GM18861 (cell line): Measurements from ENCODE around the gene MAP2K7.
"Not testable (repeated sequence)": the region's sequence is repeated elsewhere in the genome, so short reads cannot be mapped to it uniquely, and the experiment has no call there.

Experiments used
- ATAC-seq: cut with Tn5 transposase; IDR thresholded peaks from one replicate; pipeline ENCODE4 v1.9.1; 2021; ENCODE audit not compliant: unreplicated experiment

The MAP2K7 gene

DNA sequence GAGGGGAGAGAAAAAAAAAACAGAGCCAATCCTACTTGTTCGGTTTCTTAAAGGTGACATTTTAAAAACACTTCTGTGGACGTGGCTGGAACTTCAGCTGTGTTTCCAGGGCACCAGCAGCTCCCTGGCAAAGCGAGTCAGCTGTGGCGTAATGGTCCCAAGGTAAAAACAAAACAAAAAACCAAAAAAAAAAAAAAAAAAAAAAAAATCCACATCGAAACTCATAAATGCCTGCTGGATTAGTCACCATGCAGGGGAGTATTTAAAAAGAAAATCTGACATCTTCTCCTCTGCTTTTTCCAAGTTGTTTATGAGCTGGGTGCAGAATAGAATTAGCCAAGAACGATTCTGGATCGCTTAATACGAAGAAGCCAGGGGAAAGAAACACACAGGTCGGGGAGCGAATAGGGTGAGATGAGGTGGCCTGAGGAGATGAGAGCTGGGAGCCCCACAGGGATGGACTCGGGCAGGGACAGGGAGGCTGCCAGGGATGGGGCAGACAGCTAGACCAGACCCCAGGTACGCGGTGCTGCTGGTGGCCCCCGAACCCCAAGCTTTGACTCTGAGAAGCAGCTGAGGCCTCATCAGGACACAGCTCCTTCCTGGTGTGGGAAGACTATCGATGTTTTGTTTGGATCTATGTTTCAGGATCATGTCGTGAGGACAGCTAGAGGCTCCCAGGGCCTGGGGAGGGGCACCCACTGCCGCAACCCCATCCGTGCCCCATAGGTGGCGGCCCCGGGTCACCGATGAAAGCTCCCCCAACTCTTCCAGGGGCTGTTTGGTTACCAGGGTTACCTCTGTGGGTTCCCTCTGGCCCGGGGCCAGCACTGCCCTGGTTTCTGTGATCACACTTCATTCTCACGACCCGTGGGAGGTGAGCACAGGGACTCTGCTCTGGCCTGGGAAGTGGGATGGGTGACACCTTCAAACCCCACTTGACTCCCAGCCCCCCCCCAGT is 25.3 kb downstream of the MAP2K7 start:
- ATAC-seq = no peak

DNA sequence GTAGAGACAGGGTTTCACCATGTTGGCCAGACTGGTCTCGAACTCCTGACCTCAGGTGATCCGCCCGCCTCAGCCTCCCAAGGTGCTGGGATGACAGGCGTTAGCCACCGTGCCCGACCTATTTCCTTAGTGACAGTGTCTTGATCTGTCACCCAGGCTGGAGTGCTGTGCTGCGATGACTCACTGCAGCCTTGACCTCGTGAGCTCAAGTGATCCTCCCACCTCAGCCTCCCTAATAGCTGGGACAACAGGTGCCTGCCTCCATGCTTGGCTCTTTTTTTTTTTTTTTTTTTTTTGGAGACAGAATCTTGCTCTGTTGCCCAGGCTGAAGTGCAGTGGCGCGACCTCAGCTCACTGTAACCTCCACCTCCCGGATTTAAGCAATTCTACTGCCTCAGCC is 26.4 kb downstream of the MAP2K7 start:
- ATAC-seq = not testable (repeated sequence)

DNA sequence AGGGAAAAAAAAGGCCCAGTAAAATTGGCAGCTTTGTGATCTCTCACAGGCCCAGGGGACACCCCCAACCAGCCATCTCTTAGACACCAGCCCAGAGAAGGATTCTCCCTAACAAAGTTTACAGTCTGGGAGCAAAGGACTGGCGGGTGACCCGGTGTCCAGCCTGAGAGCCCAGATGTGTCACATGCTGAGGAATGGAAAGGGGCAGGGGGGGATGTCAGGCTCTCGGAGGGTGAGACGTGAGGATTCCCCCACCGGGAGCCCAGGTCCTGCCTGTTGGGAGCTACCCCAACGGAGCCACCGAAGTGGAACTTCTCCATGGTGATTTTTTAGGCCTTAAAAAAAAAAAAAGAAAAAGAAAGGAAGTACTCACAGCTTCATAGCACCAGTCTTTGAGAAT is 27.1 kb downstream of the MAP2K7 start:
- ATAC-seq = no peak

DNA sequence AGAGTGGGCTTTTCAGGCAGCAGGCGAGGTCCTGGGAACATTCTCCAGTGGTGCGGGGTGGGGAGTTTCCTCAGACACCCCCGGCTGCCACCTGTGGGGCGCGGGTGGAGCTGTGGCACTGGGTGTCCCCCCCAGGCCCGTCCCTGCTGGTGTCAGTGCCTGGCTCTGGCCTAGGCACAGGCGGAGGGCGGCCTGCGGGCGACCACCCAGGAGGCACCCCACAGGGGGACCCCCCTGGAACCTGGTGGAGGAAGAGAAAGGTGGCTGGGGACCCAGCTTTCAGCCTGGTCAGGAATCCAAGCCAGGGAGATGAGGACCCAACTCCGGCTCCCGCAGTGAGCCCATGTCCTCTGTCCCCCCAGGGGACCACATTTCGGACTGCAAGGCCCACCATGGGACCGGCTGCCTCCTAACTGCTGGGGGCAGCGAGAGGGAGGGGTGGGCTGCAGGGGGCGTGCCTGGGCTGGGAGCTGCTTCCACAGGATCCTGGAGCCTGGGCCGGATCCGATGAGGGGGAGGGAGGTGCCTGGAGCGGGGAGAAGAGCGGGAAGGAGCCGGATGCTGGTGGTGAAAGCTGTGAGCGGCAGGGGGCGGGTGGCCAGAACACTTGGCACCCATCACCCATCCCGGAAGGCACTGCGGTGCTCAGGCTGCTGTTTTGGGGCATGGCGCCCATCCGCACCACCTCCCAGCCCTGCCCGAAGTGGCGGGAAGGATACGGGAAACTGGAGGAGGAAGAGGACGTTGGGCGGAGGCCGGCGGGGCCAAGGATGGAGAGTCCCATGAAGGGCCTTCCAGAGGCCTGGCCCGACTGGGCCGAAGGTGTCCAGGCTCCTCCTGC is 27.8 kb downstream of the MAP2K7 start:
- ATAC-seq = no peak

DNA sequence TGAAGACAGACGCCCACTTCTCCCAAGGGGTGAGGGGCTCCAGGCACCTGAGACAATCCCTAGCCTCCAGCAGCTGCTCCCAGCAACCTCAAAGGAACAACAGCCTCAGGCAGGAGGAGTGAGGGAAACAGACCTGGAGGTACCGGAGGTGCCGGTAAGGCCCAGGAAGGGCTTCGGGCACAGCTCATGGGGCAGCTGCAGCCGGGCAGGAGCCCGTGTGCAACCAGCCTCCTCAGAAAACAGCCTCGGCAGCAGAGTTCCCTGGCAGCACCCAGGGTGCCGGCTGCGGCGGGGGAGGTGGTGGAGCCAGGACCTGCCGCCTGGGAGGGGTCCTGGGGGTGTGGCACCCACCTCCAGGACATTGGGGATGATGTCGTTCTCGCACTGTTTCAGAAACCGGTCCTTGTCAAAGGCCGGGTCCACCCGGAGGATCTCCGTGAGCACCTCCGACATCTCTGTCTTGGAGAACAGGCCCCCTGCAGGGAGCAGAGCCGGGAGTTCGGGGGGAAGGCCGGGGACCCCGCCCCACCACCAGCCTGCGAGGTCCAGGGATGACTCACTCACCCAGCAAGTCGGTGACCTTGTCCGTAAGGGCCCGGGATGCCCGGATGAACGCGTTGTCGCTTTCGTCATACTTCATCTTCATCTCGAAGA is 28.7 kb downstream of the MAP2K7 start:
- ATAC-seq = no peak

DNA sequence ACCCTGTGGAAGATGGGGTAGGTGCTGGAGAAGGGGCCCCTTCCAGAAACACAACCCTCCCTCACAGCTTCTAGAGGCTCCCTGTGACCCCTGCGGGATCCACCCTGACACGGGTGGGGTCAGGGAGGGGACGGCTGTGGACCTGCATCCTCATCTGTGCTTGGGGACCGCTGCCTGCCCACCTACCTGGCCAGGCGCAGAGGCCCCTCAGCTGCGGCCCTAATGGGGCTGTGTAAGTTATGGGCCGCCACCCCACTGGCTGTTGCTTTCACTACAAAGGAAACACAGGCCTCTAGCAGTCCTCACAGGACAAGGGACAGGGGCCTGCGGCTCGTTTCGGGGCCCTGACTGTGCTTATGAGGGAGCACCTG is 29.2 kb downstream of the MAP2K7 start:
- no peak for ATAC-seq

DNA sequence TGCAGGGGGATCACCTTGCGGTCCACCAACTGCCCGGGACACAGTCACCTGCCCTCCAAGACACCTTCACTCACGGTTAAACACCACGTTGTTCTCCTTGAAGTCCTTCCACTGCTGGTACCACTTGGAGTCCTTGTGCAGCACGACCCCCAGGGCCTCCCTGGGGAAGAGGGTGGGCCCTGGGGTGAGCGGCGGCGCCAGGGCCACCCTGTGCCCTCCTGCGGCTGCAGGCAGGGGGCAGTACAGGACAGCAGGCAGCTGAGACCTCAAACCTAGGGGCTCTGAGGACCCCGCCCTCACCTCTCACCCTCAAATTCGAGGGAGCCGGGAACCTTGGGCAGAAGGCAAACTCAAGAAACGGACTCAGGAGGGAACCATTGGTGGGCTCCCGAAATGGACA is 29.7 kb downstream of the MAP2K7 start:
- no peak for ATAC-seq

DNA sequence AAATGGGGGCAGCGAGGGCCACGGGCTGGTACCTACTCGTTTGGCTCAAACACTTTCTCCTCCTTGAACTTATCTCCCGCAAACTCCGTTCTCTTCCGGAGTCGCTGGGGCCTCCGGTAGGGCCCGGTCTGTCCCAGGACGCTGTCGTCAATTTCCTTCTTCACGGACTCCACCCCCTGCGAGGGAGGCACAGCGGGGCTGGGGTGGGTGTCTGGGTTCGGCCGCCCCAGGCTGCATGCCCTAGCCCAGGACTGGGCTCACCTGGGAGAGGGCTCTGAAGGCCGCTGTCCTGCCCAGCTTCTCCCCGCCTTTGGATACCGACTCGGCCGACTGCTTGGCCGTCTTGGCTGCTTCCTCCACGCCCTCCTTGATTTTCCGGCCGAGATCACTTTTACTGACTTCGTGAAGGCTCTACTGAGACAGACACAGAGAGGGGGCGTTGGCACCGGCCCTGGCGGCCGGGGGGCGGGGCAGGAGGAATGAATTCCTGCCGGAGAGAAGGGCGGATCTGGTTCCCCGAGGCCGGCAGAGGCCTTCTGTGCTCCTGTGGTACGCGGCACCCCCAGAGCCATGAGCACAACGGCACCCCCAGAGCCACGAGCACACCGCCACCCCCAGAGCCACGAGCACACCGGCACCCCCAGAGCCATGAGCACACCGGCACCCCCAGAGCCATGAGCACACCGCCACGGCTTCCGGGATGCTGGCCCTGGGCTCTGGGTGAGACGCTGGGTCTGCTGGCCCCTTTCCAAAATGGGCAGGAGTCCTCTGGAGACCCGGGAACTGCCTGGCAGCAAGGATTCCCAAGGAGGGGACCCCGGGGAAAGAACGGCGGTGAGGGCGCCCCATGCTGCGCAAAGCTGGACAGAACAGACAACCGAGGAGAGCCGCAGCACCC is 30.4 kb downstream of the MAP2K7 start:
- ATAC-seq = no peak

DNA sequence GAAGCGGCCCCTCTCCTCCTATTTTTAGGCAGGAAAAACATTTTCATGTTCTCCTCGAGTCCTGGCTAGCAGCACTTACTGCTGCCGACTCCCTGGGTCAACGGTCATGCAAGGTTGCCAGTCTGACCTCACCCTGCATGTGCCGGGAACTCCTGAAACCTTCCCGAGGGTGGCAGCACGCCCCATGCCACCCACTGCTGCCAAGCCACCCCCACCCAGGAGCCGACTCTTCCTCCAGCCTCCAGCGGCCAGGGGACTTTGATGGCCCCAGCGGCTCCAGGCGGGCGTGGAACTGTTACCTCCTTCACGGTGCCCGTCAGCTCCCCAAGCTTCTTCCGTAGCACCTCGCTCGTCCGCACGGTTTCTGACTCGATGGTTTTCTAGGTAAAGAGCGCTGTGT is 31.1 kb downstream of the MAP2K7 start:
- ATAC-seq = no peak

DNA sequence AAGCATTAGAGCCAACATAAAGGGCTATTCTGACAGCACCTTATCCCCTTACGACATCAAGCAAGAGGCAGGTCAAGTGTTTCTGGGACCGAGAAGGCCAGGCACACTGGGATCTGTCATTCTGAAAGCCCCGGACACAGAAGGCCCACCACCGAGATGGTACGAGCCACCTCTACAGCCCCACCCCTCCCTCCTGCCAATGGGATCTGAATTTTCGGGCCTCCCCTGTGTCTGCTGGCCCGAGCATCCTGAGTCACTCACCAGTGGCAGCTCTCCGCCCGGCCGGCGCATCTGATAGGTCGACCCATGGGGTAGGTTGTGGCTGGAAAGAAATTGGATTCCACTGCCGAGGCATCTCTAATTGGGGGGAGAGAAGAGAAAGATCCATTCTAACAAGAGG is 37.2 kb downstream of the MAP2K7 start:
- ATAC-seq = no peak

DNA sequence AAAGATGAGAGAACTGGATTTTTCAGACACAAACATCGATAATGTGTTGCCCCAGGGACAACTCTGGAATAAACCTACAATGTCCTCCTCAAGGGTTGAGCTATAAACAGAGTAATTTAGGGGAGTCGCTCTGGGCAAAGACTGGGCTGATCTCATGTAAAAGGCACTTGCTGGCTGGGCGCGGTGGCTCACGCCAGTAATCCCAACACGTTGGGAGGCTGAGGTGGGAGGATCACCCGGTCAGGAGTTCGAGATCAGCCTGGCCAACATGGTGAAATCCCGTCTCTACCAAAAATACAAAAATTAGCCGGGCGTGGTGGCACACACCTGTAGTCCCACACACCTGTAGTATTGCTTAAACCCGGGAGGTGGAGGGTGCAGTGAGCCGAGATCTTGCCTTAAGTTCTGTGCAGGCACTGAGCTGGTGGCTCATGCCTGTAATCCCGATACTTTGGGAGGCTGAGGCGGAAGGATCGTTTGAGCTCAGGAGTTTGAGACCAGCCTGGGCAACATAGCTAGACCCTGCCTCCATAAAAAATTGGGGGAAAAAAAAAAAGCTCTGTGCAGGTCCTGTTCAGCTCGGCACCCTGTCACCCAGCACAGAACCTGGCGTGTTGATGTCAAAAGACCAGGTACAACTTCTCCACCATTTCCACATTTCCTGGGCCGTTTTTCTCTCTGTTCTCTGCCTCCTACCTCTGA is 38.4 kb downstream of the MAP2K7 start:
- no peak for ATAC-seq

DNA sequence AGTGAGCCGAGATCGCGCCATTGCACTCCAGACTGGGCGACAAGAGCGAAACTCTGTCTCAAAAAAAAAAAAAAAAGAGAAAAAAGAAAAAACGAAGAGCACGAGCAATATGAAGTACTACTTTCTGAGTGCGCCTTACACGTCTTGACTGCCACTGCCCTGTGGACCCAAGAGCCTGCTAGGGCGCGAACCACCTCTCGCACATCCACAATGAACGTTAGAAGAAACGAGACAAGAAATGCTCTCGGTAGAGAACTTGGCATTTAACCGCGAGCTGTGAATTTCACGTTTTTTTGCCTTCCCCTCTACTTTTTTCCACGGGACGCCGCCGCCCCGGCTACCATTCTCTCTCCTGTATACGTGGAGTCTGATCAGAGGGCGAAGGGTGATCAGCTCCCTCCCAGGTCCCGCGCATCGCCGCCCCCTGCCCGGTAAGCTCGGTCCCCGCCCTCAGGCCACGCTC is 39.3 kb downstream of the MAP2K7 start:
- ATAC-seq = no peak

DNA sequence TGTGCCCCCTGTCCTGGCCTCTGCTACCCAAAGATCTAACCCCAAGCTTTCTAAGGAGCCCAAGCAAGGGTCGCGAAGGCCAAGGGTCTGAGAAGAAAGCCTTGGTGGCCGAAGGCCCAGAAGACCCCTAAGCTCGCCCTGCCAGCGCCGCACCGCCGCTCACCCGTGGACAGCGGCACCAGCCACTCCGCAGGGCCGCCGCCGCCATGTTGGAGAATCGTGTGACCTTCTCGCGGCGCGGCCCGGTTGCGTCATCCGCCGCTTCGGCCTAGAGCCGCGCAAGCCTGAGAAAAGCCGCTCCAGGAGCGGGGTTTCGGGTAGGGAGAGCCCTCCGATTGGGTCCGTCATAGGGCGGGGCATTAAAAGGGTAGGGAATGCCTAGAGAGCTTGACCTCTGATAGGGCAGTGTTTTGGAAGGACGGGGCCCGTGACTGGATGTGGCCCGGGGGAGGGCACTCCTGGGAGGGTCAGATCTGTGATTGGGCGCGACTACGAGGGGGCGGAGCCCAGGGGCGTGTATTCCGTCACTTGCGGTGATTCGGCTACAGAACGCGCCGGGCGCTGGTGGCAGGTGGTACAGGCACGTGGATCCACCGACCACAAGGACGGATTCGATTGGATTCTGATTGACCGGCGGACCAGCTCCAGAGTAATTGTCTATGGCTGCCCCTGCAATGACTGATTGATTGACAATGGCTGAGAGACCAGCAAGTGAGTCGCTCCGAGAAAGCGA is 39.9 kb downstream of the MAP2K7 start, which contains the start of gene TIMM44:
TIMM44 (minus strand) TSS at position 223 of the 733 bp plus-strand sequence; CDS start at position 208, 15 bp downstream.
- peak; percentile 88 for ATAC-seq

DNA sequence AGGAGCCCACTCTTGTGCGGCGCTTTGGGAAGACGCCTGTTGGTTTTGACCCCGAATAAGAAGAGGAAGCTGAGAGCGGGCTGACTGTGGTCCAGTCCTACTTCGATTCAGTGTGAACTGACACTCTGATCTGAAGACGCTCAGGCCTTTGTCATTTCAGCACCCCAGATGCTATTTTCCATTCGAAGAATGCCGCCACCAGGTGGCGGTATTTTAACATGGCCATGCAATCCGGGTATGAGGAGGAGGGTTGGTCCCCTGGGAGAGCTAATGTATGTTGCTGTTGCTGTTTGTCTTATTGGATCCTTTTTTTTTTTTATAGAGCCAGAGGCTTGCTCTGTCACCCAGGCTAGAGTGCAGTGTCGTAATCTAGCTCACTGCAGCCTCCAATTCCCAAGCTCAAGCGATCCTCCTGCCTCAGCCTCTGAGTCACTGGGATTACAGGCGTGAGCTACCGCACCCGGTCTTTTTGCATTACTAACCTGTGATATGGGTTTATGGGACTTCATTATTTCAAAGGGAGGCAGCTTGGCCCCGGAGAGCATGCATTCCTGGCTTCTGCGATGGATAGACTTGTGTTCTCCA is 40.6 kb downstream of the MAP2K7 start:
- ATAC-seq = peak; percentile 27

DNA sequence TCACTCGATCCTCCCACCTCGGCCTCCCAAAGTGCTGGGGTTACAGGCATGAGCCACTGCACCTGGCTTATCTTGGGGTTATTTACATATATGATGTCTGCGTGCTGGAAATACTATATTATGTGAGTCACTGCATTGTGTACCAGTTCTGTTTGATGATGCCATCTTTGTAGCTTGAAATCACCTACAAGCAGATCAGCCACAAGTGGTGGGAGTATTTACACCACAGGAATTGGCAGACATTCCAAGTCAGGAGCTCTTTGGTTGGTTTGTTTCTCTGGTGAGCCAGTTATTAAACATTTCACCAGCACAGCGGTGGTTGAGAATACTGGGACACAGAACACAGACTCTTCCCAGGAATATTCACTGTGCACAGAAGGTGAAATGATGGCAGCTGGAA is 44.3 kb downstream of the MAP2K7 start:
- ATAC-seq = no peak

DNA sequence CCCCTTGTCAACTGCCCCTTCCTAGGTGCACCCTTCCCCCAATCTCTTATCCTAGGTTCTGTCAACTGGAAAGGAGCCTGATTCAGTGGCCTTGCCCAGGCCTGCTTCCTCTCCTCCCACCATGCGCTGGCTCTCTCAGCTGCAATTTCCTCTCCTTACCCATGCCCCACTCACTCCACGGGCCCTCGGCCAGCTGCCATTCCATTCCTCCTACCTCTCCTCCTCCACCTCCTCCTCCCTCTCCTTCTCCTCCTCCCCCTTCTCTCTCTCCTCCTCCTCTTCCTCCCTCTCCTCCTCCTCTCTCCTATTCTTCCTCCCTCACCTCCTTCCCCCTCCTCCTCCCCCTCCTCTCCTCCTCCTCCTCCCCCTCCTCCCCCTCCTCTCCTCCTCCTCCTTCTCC is 49.4 kb downstream of the MAP2K7 start:
- ATAC-seq = no peak

DNA sequence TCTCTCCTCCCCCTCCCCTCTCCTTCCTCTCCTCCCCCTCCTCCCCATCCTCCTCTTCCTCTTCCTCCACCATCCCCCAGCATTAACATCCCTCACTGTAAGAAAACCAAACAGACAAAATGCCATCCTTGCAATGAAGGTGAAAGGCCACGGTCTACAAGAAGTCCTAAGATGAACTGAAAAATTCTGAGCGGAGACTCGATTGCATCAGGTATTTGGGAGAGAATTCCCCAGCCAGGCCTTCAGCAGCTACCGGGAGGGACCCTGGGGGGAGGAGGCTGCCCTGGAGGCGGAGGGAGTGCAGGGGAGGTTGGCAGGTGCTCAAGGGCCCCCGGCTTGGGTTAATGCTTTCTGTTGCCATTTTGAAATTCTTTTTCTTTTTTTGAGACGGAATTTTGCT is 49.9 kb downstream of the MAP2K7 start:
- ATAC-seq = no peak

DNA sequence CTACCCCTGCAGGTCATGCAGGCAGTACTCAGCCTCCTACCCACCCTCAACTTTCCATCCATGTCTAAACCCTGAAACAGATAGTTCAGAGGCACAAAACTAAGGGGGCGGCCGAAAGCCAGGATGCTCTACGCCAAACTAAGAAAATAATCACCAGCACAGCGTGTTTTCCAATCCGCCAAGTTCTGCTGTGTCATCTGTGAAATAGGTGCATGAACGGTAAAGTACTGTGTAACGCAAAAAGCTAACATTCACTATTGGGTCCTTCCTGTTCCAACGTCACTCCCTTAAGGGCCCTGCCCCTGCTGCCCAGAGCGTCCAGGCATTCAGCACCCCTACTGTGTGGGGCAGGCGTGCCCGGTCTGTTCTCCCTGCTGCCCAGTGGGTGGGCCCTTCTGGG is 52.0 kb downstream of the MAP2K7 start:
- no peak for ATAC-seq

DNA sequence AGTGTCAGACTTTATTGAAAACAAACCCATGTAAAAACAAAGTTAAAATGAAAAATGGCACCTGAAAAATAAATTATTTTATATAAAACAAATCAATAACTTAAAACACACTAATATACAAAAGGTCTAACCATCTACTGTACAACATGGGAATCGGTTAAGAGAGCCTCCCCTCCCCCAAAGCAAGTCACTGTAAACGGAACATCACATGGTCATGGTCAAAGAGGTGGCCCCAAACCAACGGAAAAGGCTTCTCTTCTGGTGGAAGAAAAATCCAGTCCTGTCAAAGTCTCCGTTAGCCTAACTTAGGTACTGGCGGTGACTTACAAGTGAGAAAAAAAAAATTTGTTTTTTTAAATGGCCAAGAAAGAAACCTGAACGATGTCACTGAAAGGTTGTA is 55.5 kb downstream of the MAP2K7 start:
- ATAC-seq = no peak
